ENCODE measurements around the gene CDC20B.
A peak's percentile ranks its signal among the peaks of the same experiment; 100 is the strongest.

The CDC20B gene, protein sequence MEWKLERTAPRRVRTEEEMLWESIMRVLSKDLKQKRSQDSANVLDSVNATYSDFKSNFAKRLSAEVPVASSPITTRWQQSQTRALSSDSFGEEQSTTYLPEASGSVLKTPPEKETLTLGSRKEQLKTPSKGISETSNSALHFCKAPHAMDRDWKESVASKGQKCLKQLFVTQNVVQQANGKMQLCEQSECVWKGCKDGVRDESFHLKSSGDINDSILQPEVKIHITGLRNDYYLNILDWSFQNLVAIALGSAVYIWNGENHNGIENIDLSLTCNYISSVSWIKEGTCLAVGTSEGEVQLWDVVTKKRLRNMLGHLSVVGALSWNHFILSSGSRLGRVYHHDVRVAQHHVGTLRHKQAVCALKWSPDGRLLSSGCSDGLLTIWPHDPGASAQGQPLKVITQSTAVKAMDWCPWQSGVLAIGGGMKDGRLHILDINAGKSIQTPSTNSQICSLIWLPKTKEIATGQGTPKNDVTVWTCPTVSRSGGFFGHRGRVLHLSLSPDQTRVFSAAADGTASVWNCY

GRCh38 chr5:55172937-55173686 is at the start of gene CDC20B:
Gene CDC20B, minus strand, starts transcription at chr5:55173177. Its CDS starts 177 bp downstream, at chr5:55173000.
- peak; percentile 34 to 71 (median 58) for DNase-seq (ENCODE audit: low read depth in 2 of 3, low spot score in 1 of 3)

GRCh38 chr5:55222092-55222984 is 49.4 kb upstream of the CDC20B start:
- no peak for DNase-seq (ENCODE audit: low read depth in 2 of 3, low spot score in 1 of 3)

DNA sequence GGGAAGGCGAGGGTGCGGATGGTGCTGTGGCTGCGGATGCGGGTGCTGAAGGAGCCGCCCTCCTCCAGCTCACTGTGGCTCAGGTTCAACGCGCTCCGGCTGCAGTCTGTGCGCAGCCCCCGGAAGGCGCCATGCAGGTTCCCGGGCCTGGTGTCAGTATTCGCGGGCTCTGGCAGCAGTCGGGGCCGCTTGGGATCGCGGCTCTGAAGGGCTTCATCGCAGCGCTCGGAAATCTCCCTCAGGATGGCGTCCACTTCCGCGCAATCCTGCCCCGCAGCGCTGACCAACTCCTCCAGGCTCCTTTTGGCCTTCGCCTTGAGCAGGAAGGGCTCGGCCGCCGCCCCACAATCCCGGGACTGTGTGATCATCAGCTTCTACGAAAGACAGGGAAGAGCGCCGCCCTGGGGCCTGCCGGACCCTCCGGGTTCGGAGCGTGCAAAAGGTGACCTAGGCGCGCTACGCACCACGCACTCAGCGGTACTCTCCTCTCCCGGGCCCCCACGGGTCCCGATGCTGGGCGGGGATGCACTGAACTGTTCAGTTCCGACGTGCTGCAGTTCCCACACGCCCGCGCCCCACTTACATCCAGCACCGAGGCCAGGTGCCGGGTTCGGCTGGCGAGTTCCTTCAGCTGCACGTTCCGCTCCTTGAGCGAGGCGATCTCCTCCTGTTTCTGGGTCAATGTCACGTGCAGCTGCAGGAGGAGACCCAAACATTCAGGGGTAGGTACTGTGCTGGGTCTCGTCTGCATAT is 47.6 kb upstream of the CDC20B start:
- DNase-seq (ENCODE audit: low read depth in 2 of 3, low spot score in 1 of 3), result no peak

- no peak for DNase-seq (ENCODE audit: low read depth in 2 of 3, low spot score in 1 of 3)
Measured at GRCh38 chr5:55219770-55220169, 46.8 kb upstream of the CDC20B start.

- no peak for DNase-seq (ENCODE audit: low read depth in 2 of 3, low spot score in 1 of 3)
Measured at GRCh38 chr5:55218967-55219366, 46.0 kb upstream of the CDC20B start.

- no peak for DNase-seq (ENCODE audit: low read depth in 2 of 3, low spot score in 1 of 3)
Measured at GRCh38 chr5:55211184-55211874, 38.4 kb upstream of the CDC20B start.

DNA sequence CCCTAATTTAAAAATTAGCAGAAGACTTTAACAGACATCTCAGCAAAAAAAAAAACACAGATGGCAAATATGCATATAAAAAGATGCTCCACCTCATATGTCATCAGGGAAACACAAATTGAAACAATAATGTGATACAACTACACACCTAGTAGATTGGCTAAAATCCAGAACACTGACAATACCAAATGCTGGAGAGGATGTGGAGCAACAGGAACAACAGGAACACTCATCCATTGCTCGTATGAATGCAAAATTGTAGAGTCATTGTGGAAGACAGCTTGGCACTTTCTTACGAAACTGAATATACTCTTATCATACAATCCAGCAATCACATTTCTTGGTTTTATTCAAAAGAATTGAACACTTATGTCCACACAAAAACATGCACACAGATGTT is 32.0 kb upstream of the CDC20B start:
- DNase-seq (ENCODE audit: low read depth in 2 of 3, low spot score in 1 of 3), result no peak

GRCh38 chr5:55191165-55191564 is 18.2 kb upstream of the CDC20B start:
- DNase-seq (ENCODE audit: low read depth in 2 of 3, low spot score in 1 of 3), result no peak

DNA sequence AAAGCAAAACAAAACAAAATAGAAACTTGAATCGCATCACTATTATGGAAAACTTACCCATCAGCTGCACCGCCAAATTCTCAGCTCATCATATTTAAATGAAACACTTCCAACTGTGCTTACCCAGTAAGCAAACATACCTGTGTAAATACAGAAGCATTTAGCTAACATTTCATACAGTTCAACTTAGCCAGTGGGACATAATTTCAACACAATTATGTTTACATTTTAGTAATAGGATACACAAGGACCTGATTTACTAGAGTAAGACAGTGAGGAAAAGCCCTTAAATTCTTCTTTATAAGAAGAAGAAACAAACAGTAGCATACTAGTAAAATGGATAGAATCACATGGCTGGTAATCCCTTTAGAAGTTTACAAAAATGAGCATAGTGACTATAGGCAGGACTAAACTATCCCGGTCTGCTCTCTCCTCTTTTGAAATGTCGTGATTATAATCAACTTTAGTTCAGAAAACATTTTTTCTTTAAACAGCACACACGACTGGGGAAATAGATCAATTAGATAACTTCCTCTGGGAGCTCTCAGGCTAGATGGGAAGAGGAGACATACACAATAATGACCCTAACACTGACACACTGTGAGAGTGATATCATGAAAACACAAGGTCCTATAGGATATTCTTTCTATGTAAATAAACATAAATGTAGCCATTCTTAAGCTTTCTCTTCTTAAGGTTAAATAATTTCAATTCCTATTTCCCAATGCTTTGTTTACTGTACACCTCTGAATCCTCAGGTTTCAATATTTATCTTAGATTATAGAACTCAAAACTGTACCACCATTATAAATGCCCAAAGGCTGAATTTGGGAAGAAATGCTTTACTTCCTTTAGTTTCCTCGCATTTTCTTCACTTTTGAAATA is 15.9 kb upstream of the CDC20B start:
- DNase-seq (ENCODE audit: low read depth in 2 of 3, low spot score in 1 of 3), result no peak

- no peak for DNase-seq (ENCODE audit: low read depth in 2 of 3, low spot score in 1 of 3)
Measured at GRCh38 chr5:55187370-55187769, 14.4 kb upstream of the CDC20B start.

DNA sequence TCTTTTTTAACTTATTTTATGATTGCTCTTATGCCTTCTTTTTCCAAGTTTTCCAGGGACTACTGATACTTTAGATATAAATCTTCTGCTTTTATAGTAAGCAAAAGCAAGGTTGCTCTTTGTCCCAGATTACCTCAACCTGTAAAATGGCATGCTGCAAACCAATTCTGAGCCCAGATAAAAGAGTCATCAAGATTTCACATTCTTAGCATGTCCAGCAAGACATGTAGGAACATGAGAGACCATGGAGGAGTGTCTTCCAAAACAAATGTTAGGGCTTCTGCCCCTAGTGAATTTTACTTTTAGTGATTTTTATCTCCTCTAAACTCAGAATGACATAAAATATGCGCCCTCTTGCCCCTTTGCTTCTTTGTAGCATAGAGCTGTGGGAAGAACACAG is 7.0 kb upstream of the CDC20B start:
- DNase-seq (ENCODE audit: low read depth in 2 of 3, low spot score in 1 of 3), result no peak

DNA sequence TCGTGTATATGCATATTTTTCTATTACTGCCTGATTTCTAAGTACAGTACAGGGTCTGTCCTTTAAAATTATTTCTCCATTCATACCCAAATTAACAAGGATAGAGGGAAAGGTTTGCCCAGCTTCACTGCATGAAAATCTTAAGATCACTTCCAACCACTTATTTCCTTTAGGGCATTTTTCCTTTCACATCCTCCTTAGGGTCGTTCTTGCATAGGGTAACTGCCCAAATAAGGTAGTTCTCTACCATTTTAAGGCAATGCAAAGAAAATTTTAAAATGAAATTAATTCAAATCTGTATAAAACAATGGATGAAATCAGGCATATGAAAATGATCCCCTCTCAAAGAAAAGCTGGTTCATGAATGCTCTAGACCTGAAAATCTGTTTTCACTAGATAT is 4.1 kb upstream of the CDC20B start:
- no peak for DNase-seq (ENCODE audit: low read depth in 2 of 3, low spot score in 1 of 3)

DNA sequence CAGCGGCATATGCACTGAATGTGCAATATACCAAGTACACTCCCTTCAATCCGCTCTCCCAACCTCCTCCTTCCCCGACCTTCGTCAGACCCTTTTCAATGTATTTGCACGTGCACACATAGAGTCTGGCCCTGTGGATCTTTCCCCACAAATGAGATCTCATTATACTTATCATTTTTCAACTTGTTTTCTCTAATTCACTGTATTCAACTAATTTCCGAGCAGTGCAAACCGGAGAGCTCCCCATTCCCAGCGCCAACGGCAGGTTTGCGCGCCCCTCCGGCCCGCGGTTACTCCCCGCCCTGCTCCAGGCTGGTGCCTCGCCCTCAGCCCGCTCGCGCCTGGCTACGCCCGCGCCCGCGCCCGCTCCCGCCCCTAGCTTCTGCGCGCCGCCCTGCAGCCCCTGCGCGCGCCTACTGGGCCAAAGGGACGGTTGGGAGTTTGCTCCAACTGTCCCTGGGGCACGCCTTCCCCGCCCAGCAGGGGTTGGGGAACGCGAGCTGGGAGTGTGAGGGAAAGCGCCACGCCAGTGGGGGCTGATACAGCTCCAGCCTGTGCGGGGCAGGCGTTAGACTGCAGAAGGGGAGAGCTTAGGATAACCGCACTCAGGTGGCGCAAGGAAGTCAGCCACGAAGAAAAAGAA is 3.3 kb upstream of the CDC20B start:
- peak in 1 of 3 donors; percentile 9 for DNase-seq (ENCODE audit: low read depth in 2 of 3, low spot score in 1 of 3)

DNA sequence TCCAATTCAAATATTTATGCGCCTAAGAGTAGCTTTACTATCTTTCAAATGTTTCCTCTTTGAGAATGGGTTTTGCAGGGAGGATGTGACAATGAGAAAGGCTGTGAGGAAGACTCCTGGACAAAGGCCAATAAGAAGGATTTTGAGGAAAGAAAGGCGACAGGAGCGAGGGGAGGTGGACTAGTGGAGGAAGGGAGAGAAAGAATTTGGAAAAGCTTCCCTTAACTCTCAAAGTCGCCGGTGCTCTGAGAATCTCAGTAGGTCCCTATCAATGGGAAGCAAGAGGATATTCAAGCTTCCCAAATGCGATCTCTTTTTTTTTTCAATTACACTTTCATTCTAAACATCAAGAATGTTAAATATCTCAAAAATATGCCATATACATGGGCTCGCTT is 2.8 kb upstream of the CDC20B start:
- no peak for DNase-seq (ENCODE audit: low read depth in 2 of 3, low spot score in 1 of 3)

DNA sequence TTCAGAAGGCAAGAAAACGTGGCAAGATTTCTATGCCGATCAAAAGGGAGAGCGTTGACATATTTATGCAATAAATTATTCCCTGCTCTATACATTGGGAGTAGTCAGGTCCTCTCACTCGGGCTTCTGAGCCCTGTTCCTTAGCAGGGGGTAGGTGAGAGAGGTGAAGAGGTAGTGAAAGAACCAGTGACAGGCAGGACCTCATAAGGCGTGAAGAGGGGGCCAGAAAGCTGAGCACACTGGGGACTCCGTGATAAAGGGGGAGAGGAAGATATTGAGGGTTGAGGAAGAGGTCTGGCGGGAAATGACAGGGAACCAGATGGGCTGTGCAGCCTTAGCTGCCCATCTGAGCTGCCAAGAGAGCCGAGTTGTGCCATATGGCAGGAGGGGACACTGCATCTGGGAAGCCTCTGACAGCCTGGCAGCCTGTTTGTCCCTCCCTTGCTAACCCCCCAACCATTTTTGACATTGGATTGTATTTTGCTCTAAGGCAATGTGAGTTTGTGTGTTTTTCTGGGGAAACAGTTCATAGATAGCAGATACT is 782 bp upstream of the CDC20B start:
- DNase-seq (ENCODE audit: low read depth in 2 of 3, low spot score in 1 of 3), result no peak

GRCh38 chr5:55172051-55172899 is 702 bp downstream of the CDC20B start:
- DNase-seq (ENCODE audit: low read depth in 2 of 3, low spot score in 1 of 3), result peak; percentile 36 to 71 (median 40)

GRCh38 chr5:55171471-55171870 is 1.5 kb downstream of the CDC20B start:
- no peak for DNase-seq (ENCODE audit: low read depth in 2 of 3, low spot score in 1 of 3)

Data from stimulated activated CD4-positive, alpha-beta T cell treated with anti-CD3 and anti-CD28 coated beads, Interleukin-12 subunit alpha, Interleukin-12 subunit beta, amount 100 ng/mL, for 48 hours (primary cell).